Inflammatory macrophage treated with lipopolysaccharide for 1 hour (primary cell): ENCODE results near the gene EGFLAM.

Experiments
- DNase-seq, 2 donors: peaks; one replicate each; pipeline ENCODE4 v3.0.0-alpha.2; 2020 to 2022

EGFLAM gene

DNA sequence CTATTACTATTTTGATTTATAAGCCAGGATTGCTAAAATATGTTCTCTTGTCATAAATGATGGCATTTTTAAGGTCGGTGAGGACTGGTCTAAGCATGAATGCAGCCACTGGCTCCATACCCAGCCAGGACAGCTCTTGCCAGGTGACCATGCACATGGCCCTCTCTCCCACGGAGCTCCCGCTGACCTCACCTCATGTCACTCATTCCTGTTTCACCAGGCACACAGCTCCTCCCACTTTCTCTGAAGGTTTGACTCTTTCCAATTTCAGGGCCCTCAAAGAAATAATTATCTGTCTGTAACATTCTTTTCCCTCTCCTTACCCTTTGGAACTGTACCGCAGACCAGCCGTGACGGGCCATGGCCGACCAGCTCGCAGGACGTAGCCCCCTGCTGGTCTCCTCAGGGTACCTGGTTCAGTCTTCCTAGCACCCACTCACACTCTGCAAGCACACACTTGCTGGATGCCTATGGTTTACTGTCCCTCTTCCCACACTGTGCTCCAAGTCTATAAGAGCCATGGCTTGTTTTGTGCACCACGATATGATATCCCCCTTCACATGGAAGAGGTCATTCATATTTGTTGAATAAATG lies 225.5 kb downstream of the EGFLAM start:
- DNase-seq = no peak

GRCh38 chr5:38494175-38494574 lies 235.8 kb downstream of the EGFLAM start:
- no peak for DNase-seq

DNA sequence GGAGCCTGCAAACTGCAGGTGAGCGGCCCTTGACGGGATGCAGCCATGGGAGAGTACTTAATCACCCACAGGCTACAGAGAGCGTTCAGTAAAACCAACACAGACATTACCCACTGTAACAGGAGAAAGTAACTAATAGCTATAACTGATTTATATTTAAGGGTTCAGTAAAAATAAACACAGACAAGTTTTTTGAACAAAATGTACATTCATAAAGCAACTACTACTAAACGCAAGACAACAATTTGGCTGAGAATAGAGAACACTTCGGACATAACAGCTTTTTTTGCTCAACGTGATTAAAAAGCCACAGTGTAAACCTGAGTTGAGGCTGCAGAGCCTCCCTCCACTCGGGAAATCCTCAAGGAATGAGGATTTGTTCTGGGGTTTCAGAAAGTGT lies 236.4 kb downstream of the EGFLAM start:
- DNase-seq = no peak

DNA sequence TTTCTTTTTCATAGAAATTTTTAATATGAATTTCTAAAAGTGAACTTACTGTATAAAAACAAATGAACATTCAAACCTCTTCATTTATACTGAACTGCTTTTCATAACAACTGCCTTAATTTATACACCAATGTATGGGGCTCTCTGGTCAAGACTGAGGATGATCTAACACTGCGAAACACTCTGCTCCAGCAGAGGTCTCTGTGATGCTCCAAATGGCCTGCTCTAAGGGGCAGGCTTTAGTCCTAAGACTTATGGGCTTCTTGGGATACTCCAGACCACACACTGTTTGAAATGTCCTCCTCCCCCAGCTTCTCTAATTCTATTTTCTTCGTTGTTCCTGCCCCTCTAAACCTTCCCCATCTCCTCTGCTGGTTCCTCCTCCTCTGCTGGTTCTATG lies 239.6 kb downstream of the EGFLAM start:
- no peak for DNase-seq

DNA sequence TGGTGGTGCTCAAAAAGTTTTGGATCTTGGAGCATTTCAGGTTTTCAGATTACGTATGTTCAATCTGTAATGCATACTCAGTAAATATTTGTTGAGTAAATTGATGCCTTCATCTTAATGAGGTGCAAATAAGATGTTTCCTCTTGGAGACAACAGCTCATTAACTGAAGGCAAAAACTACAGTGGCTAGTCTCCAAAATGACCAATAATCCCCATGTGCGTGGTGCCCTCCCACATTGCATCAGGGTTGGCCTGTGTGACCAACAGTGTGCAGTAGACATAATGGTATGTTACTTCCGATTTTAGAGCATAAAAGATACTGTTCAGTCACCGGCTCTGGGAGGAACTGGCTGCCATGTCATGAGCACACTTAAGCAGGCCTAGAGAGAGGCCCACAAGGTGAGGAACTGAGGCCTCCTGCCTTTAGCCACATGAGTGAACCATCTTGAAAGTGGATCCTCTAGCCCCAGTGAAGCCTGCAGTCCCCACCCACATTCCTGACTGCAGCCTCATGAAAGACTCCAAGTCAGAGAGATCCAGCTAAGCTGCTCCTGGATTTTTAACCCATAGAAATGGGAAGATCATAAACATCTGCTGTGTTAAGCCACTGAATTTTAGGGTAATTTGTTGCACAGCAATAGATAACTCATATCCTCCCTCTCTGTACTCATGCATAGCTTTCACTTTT lies 242.4 kb downstream of the EGFLAM start:
- no peak for DNase-seq

GRCh38 chr5:38506302-38506701 lies 247.9 kb downstream of the EGFLAM start:
- no peak for DNase-seq

- DNase-seq = no peak
Measured at GRCh38 chr5:38509185-38509584, 250.8 kb downstream of the EGFLAM start.
